Gastroesophageal sphincter (tissue), 4 donors: Measurements from ENCODE around the gene PRR36. TPM values are rescaled to one million over a fixed set of nuclear protein-coding genes. Genes with fewer than 3 reads are reported as not detected.
"Not testable (repeated sequence)": the region's sequence is repeated elsewhere in the genome, so short reads cannot be mapped to it uniquely, and the experiment has no call there.

Experiments used
- ATAC-seq: fragments of 150-250 bp; one replicate; pipeline ENCODE4 v1.9.1; 2016; ENCODE audit warnings: mild to moderate bottlenecking, moderate library complexity
- H3K27ac ChIP-seq, 4 donors: fragments of 200-600 bp; sonication (generic) in 3 of 4; 1 replicate in 3 of 4; 2 replicates in 1 of 4; pipeline ENCODE4 v1.5.1; 2016 to 2019
- H3K27me3 ChIP-seq: fragments of 200-600 bp; sonication (generic); one replicate; pipeline ENCODE4 v1.5.1; 2019
- H3K36me3 ChIP-seq, 2 donors: fragments of 200-600 bp; sonication (generic); one replicate each; pipeline ENCODE4 v1.5.1; 2019; ENCODE audit warnings: control low read depth in 1 of 2
- H3K4me1 ChIP-seq, 3 donors: fragments of 200-600 bp; sonication (generic); 1 replicate in 2 of 3; 2 replicates in 1 of 3; pipeline ENCODE4 v1.5.1; 2016 to 2019; ENCODE audit warnings: control low read depth in 2 of 3
- H3K4me3 ChIP-seq, 2 donors: fragments of 200-600 bp; sonication (generic); one replicate each; pipeline ENCODE4 v1.5.1; 2019; ENCODE audit warnings: mild to moderate bottlenecking in 1 of 2, moderate library complexity in 1 of 2
- H3K9me3 ChIP-seq, 3 donors: fragments of 200-600 bp; sonication (generic); one replicate each; pipeline ENCODE4 v1.5.1; 2017 to 2019; ENCODE audit warnings: control low read depth in 2 of 3
- CTCF ChIP-seq, 4 experiments: fragments of 200-600 bp in 2 of 4; fragments of 450-650 bp in 2 of 4; sonication (generic) in 1 of 4; IDR thresholded peaks; one replicate each; pipeline ENCODE4 v1.5.1; 2017 to 2019; ENCODE audit warnings: antibody characterized with exemption in 4 of 4, mild to moderate bottlenecking in 2 of 4, moderate library complexity in 2 of 4
- EP300 ChIP-seq: sonication (generic); formaldehyde crosslinking; IDR thresholded peaks from one replicate; pipeline ENCODE4 v1.6.1; 2017; ENCODE audit warnings: antibody characterized with exemption, mild to moderate bottlenecking
- POLR2A ChIP-seq, 2 donors: fragments of 450-650 bp; IDR thresholded peaks; one replicate each; pipeline ENCODE4 v1.6.1; 2017; ENCODE audit warnings: antibody characterized with exemption in 2 of 2, mild to moderate bottlenecking in 2 of 2, moderate library complexity in 1 of 2
- POLR2AphosphoS5 ChIP-seq: sonication (generic); formaldehyde crosslinking; IDR thresholded peaks from one replicate; pipeline ENCODE4 v1.6.1; 2017; ENCODE audit warnings: antibody characterized with exemption
- WGBS, 2 donors: methylation state at CpG; one replicate each; pipeline ENCODE4 v1.1.5; 2018; ENCODE audit warnings: low coverage in 1 of 2; 5-methylcytosine and 5-hydroxymethylcytosine counted together
- total RNA-seq, 4 donors: library from RNA; depleted of rRNA; stranded (reverse); fragments of >200 nt; gene quantifications; one replicate each; pipeline ENCODE4 v1.1.0, GENCODE V29; 2016

PRR36 gene
- total RNA-seq, 4 donors from 2014 or later, result not detected

GRCh38 chr19:7921302-7921966 is 47.2 kb upstream of the PRR36 start:
- H3K4me1 ChIP-seq, result peaks cover 0 to 90% (median 55%) of the 10 kb centered on the region in 3 donors
- peaks cover 26% of the 10 kb centered on the region for H3K27me3 ChIP-seq
- WGBS, 2 donors, result 33% methylated on average over 3 of the region's 17 CpGs; no CpG with 5 or more reads in 1 of the 2 donors
- H3K9me3 ChIP-seq, result no peaks in the 10 kb centered on the region
- H3K36me3 ChIP-seq, result peaks cover 0 to 19% of the 10 kb centered on the region in 2 donors
- TF ChIP-seq CTCF (IDR thresholded peaks at IDR 0.05) (no peak), POLR2AphosphoS5 (no peak), EP300 (no peak), POLR2A (IDR thresholded peaks at IDR 0.05) (no peak)
- peak overlapping the region; percentile 34 to 64 for H3K4me3 ChIP-seq
- peak overlapping the region; percentile 66 to 97 (median 94) for H3K27ac ChIP-seq
- no peak for ATAC-seq

- H3K36me3 ChIP-seq, result peaks cover 0 to 19% of the 10 kb centered on the region in 2 donors
- 0% methylated on average over 16 to 19 of the region's 62 CpGs for WGBS, 2 donors
These were observed 46.5 kb upstream of the PRR36 start for GRCh38 chr19:7920519-7921301.

GRCh38 chr19:7919610-7920518 is 45.7 kb upstream of the PRR36 start, which contains the start of gene SNAPC2:
Gene SNAPC2 (plus strand): TSS chr19:7920338. CDS start chr19:7920367, 29 bp downstream.
- H3K9me3 ChIP-seq, result no peaks in the 10 kb centered on the region
- peaks cover 42% of the 10 kb centered on the region for H3K27me3 ChIP-seq
- 24 to 42% methylated on average over 16 of the region's 62 CpGs for WGBS, 2 donors
- H3K4me3 ChIP-seq, result peak within 1 kb of the TSS; percentile 57 to 64
- H3K4me1 ChIP-seq, result peaks cover 0 to 87% (median 52%) of the 10 kb centered on the region in 3 donors
- peaks cover 0 to 19% of the 10 kb centered on the region in 2 donors for H3K36me3 ChIP-seq
- peak within 1 kb of the TSS; percentile 66 to 97 (median 94) for H3K27ac ChIP-seq
- TF ChIP-seq EP300 (no peak), POLR2A (IDR thresholded peaks at IDR 0.05) (peak; percentile 37 to 51), POLR2AphosphoS5 (peak; percentile 92), CTCF (IDR thresholded peaks at IDR 0.05) (peak in 1 of 4 experiments; percentile 27)
- ATAC-seq, result peak; percentile 78

More at GRCh38 chr19:7920519-7921301, 46.5 kb upstream of the PRR36 start:
- H3K27me3 ChIP-seq, result peaks cover 33% of the 10 kb centered on the region
- no peaks in the 10 kb centered on the region for H3K9me3 ChIP-seq
- H3K4me1 ChIP-seq, result peaks cover 0 to 93% (median 58%) of the 10 kb centered on the region in 3 donors
- peak overlapping the region; percentile 57 to 64 for H3K4me3 ChIP-seq
- peak; percentile 77 for ATAC-seq
- peak overlapping the region; percentile 66 to 97 (median 94) for H3K27ac ChIP-seq
- peak; percentile 74 for TF ChIP-seq POLR2AphosphoS5
- peak; percentile 28 to 59 for TF ChIP-seq POLR2A (IDR thresholded peaks at IDR 0.05)
- no peak for TF ChIP-seq CTCF (IDR thresholded peaks at IDR 0.05)
- TF ChIP-seq EP300, result no peak

GRCh38 chr19:7918615-7919421 is 44.6 kb upstream of the PRR36 start:
- TF ChIP-seq POLR2AphosphoS5, result no peak
- TF ChIP-seq POLR2A (IDR thresholded peaks at IDR 0.05), result no peak
- TF ChIP-seq CTCF (IDR thresholded peaks at IDR 0.05), result no peak
- TF ChIP-seq EP300, result no peak
- Histone ChIP-seq H3K4me1 (peaks cover 0 to 77% (median 45%) of the 10 kb centered on the region in 3 donors), H3K36me3 (peaks cover 0 to 20% of the 10 kb centered on the region in 2 donors), H3K4me3 (peak overlapping the region in 1 of 2 donors; percentile 64), H3K27ac (peak overlapping the region in 3 of 4 donors; percentile 94 to 97 (median 94)), H3K27me3 (peaks cover 50% of the 10 kb centered on the region), H3K9me3 (no peaks in the 10 kb centered on the region)
- ATAC-seq, result no peak
- WGBS, 2 donors, result 57 to 61% methylated on average over 2 to 8 of the region's 42 CpGs

- not testable (repeated sequence) for ATAC-seq, H3K9me3 ChIP-seq
- Histone ChIP-seq H3K4me1 (peaks cover 0 to 70% (median 45%) of the 10 kb centered on the region in 3 donors), H3K4me3 (peak overlapping the region in 1 of 2 donors; percentile 53), H3K36me3 (peaks cover 0 to 25% of the 10 kb centered on the region in 2 donors), H3K27ac (peak overlapping the region in 3 of 4 donors; percentile 94 to 97 (median 94)), H3K27me3 (peaks cover 50% of the 10 kb centered on the region)
- WGBS, 2 donors, result 32 to 40% methylated on average over 5 to 18 of the region's 29 CpGs
These were observed 43.9 kb upstream of the PRR36 start for GRCh38 chr19:7918062-7918614.
